Measurements from ENCODE around the gene SCAF1. TPM values are rescaled to one million over a fixed set of nuclear protein-coding genes. Genes with fewer than 3 reads are reported as not detected.

SCAF1 gene
- total RNA-seq, 3 donors from 2014 or later (not counting 1 experiment from before 2014, with no cell fraction given) = 38.9 to 46.2 (median 44.9) TPM

DNA sequence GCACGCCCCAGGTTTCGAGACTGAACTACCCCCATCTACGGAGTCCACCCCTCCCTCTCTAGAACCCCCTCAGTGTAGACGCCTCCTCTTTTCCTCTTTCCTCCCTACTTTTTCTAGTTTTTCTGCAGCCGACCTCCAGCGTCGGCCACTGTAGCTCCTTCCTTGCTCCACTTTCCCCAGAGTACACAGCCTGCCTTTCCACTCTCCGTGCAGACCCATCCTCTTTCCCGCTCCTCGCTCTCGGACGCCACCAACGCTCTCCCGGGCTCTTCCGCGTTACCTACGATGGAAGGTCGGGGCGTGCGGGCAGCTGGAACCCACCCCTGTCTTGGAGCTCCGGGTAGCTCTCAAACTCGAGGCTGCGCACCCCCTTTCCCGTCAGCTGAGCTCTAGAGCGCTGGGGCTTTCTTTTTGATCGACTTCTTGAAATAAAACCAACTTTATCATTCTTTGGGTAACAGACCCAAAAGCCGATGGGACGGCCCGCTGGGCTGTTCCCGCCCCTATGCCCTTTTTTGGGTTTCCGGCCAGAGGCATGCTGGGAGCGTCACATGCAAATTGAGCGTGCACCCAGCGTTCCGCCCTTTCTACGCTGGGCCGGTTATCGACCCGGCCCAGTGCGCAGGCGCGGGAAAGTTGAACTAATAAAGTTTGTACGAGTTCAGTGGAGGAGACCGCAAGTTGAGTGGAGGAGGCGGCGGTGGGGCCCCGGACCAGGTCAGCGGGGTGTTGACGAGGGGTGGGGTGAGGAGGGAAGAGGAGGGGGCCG, 23.5 kb downstream of the SCAF1 start, which contains the start of the genes BCL2L12 and IRF3:
Gene BCL2L12, plus strand, starts transcription at position 583 of the 769 bp plus-strand sequence. CDS start 760 bp downstream, outside the sequence.
Gene IRF3, minus strand, starts transcription at position 507 of the 769 bp plus-strand sequence. CDS start 1,019 bp downstream, outside the sequence.
- H3K9me3 ChIP-seq (ENCODE audit: control insufficient read depth, insufficient read depth, low read length) = no peaks in the 10 kb centered on the region
- no peaks in the 10 kb centered on the region for H3K27me3 Mint-ChIP-seq (ENCODE audit: low read depth in 2 of 2)
- DNase-seq (peak; percentile 98 to 100), ATAC-seq (peak; percentile 83 to 93 (median 86))
- H3K9me3 Mint-ChIP-seq = no peaks in the 10 kb centered on the region
- intact Hi-C loops (cut with micrococcal nuclease) = loop anchor here (1.0 to 2.0 kb wide), 2 partner anchors 11 to 15 kb away; no protein-coding TSS in a partner anchor
- peaks cover 34% of the 10 kb centered on the region for H3K4me1 ChIP-seq (ENCODE audit: control insufficient read depth, insufficient read depth, low read length)
- H3K4me3 Mint-ChIP-seq = peak within 1 kb of the TSS; percentile 99
- peak within 1 kb of the TSS; percentile 91 for H3K4me3 ChIP-seq (ENCODE audit: low read length)
- TF ChIP-seq, protein P1, sequence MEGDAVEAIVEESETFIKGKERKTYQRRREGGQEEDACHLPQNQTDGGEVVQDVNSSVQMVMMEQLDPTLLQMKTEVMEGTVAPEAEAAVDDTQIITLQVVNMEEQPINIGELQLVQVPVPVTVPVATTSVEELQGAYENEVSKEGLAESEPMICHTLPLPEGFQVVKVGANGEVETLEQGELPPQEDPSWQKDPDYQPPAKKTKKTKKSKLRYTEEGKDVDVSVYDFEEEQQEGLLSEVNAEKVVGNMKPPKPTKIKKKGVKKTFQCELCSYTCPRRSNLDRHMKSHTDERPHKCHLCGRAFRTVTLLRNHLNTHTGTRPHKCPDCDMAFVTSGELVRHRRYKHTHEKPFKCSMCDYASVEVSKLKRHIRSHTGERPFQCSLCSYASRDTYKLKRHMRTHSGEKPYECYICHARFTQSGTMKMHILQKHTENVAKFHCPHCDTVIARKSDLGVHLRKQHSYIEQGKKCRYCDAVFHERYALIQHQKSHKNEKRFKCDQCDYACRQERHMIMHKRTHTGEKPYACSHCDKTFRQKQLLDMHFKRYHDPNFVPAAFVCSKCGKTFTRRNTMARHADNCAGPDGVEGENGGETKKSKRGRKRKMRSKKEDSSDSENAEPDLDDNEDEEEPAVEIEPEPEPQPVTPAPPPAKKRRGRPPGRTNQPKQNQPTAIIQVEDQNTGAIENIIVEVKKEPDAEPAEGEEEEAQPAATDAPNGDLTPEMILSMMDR (IDR thresholded peaks at IDR 0.05) = no peak
- peaks cover 20% of the 10 kb centered on the region for H3K36me3 ChIP-seq (ENCODE audit: control insufficient read depth, insufficient read depth, low read length)
- peaks cover 33 to 50% of the 10 kb centered on the region in 2 donors for H3K4me1 Mint-ChIP-seq
- H3K27ac Mint-ChIP-seq = peak within 1 kb of the TSS; percentile 96 to 99
- no peaks in the 10 kb centered on the region for H3K36me3 Mint-ChIP-seq
- under 1% methylated on average over 50 of the region's 50 CpGs for WGBS (ENCODE audit: insufficient coverage)
- H3K27ac ChIP-seq (ENCODE audit: low read length) = peak within 1 kb of the TSS; percentile 73
- H3K27me3 ChIP-seq (ENCODE audit: control insufficient read depth, insufficient read depth, low read length) = no peaks in the 10 kb centered on the region

DNA sequence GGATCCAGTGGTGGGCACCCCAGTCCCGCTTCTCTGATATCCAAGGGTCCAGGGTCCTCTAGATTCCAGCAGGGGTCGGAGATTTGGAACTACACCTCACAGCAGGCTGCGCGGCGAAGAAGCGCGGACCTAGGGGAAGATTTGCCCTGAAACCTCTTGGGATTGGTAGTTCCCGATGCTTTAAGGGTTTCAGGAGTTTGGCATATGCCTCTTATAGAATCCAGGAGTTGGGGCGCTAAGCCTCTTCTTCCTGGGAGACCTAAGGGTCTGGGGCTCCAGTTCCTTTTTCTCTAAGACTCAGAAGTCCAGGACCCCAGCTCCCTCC, 24.1 kb downstream of the SCAF1 start:
- 1% methylated on average over 9 of the region's 9 CpGs for WGBS (ENCODE audit: insufficient coverage)
- intact Hi-C loops (cut with micrococcal nuclease) = no loop called here

DNA sequence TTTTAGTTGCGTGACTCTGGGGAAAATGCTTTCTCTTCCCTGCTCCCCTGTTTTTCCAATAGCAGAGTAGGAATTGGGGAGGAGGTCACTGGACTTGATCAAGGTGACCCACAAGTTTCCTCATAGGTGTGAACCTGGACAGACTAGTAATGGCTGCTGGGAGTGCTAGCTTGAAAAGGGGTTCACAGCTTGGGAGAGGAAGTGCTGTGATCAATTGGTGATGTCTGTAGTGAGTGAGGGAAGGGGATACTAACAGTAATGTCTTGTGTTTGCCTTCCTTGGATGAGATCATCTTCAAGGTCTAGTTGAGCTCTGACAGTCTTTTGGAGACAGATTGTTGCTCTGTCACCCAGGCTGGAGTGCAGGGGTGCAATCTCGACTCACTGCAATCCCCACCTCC, 25.5 kb downstream of the SCAF1 start:
- no peak overlapping the region for H3K4me3 ChIP-seq (ENCODE audit: low read length)
- H3K27me3 Mint-ChIP-seq (ENCODE audit: low read depth in 2 of 2) = no peaks in the 10 kb centered on the region
- H3K36me3 ChIP-seq (ENCODE audit: control insufficient read depth, insufficient read depth, low read length) = peaks cover 4% of the 10 kb centered on the region
- intact Hi-C loops (cut with micrococcal nuclease) = no loop called here
- ATAC-seq = no peak
- no peak overlapping the region for H3K27ac ChIP-seq (ENCODE audit: low read length)
- WGBS (ENCODE audit: insufficient coverage) = 97% methylated on average over 2 of the region's 2 CpGs
- peak overlapping the region in 1 of 2 donors; percentile 96 for H3K27ac Mint-ChIP-seq
- no peaks in the 10 kb centered on the region for H3K9me3 ChIP-seq (ENCODE audit: control insufficient read depth, insufficient read depth, low read length)
- H3K4me3 Mint-ChIP-seq = peak overlapping the region; percentile 99
- H3K36me3 Mint-ChIP-seq = no peaks in the 10 kb centered on the region
- TF ChIP-seq, protein P1 (IDR thresholded peaks at IDR 0.05) = no peak
- H3K9me3 Mint-ChIP-seq = no peaks in the 10 kb centered on the region
- DNase-seq = no peak
- peaks cover 40% of the 10 kb centered on the region for H3K4me1 ChIP-seq (ENCODE audit: control insufficient read depth, insufficient read depth, low read length)
- H3K27me3 ChIP-seq (ENCODE audit: control insufficient read depth, insufficient read depth, low read length) = no peaks in the 10 kb centered on the region
- H3K4me1 Mint-ChIP-seq = peaks cover 38 to 52% of the 10 kb centered on the region in 2 donors

More for the DNA sequence above, 24.1 kb downstream of the SCAF1 start:
- peak overlapping the region; percentile 68 for H3K27ac ChIP-seq (ENCODE audit: low read length)
- Mint-ChIP-seq H3K27me3 (ENCODE audit: low read depth in 2 of 2) (no peaks in the 10 kb centered on the region), H3K9me3 (no peaks in the 10 kb centered on the region), H3K4me1 (peaks cover 33 to 50% of the 10 kb centered on the region in 2 donors), H3K36me3 (no peaks in the 10 kb centered on the region), H3K4me3 (peak overlapping the region; percentile 99), H3K27ac (peak overlapping the region; percentile 96 to 99)
- peaks cover 34% of the 10 kb centered on the region for H3K4me1 ChIP-seq (ENCODE audit: control insufficient read depth, insufficient read depth, low read length)
- peak; percentile 1 to 6 (median 1) for ATAC-seq
- H3K4me3 ChIP-seq (ENCODE audit: low read length) = peak overlapping the region; percentile 91
- no peaks in the 10 kb centered on the region for H3K9me3 ChIP-seq (ENCODE audit: control insufficient read depth, insufficient read depth, low read length)
- TF ChIP-seq, protein P1 (IDR thresholded peaks at IDR 0.05) = no peak
- peaks cover 17% of the 10 kb centered on the region for H3K36me3 ChIP-seq (ENCODE audit: control insufficient read depth, insufficient read depth, low read length)
- DNase-seq = no peak
- no peaks in the 10 kb centered on the region for H3K27me3 ChIP-seq (ENCODE audit: control insufficient read depth, insufficient read depth, low read length)

Measured in natural killer cell (primary cell).